Body of pancreas (tissue), 4 donors: ENCODE data around the gene HSPA1A. TPM values are rescaled to one million over a fixed set of nuclear protein-coding genes. Genes with fewer than 3 reads are reported as not detected.
"Not testable (repeated sequence)": the region's sequence is repeated elsewhere in the genome, so short reads cannot be mapped to it uniquely, and the experiment has no call there.

Source experiments
- ATAC-seq: fragments of 150-250 bp; one replicate; pipeline ENCODE4 v1.9.1; 2016
- DNase-seq, 4 donors: peaks; one replicate each; pipeline ENCODE4 v3.0.0-alpha.2; 2019
- H3K27ac ChIP-seq, 4 donors: fragments of 200-600 bp; sonication (generic); 1 replicate in 3 of 4; 2 replicates in 1 of 4; pipeline versions ENCODE4 v1.5.1 to v1.6.1; 2016 to 2019; ENCODE audit warnings: mild to moderate bottlenecking in 1 of 4, mixed read lengths in 1 of 4, moderate library complexity in 1 of 4
- H3K27me3 ChIP-seq, 2 donors: fragments of 200-600 bp; sonication (generic); one replicate each; pipeline ENCODE4 v1.6.0; 2016; ENCODE audit warnings: mild to moderate bottlenecking in 1 of 2
- H3K36me3 ChIP-seq, 2 donors: fragments of 200-600 bp; sonication (generic); replicated peaks in 1 of 2; 2 replicates each; pipeline ENCODE4 v1.5.1; 2016; ENCODE audit warnings: low read depth in 2 of 2; ENCODE audit not compliant: insufficient read depth in 1 of 2
- H3K4me1 ChIP-seq: fragments of 200-600 bp; sonication (generic); one replicate; pipeline ENCODE4 v1.6.0; 2016
- H3K4me3 ChIP-seq, 2 donors: fragments of 200-600 bp; sonication (generic); 1 replicate in 1 of 2; 2 replicates in 1 of 2; pipeline ENCODE4 v1.5.1; 2016 to 2019
- H3K9me3 ChIP-seq, 3 donors: fragments of 200-600 bp; sonication (generic); 1 replicate in 2 of 3; 2 replicates in 1 of 3; pipeline ENCODE4 v1.5.1; 2016
- CTCF ChIP-seq, 7 experiments: fragments of 450-650 bp in 4 of 7; fragments of 200-600 bp in 3 of 7; sonication (generic) in 3 of 7; IDR thresholded peaks; one replicate each; pipeline ENCODE4 v1.5.1; 2016 to 2019; ENCODE audit warnings: antibody characterized with exemption in 7 of 7
- POLR2A ChIP-seq, 3 donors: fragments of 450-650 bp; IDR thresholded peaks; one replicate each; pipeline ENCODE4 v1.6.1; 2016; ENCODE audit warnings: antibody characterized with exemption in 3 of 3, mild to moderate bottlenecking in 2 of 3
- WGBS, 2 donors: methylation state at CpG; one replicate each; pipeline ENCODE4 v1.1.5; 2017; 5-methylcytosine and 5-hydroxymethylcytosine counted together
- intact Hi-C: fragments of 100-400 bp; cut with DNase I; formaldehyde crosslinking; loops from one replicate; pipeline ENCODE4 v1.15.1; 2023
- total RNA-seq, 2 donors: library from RNA; depleted of rRNA; stranded (reverse); fragments of >200 nt; gene quantifications; one replicate each; pipeline ENCODE4 v1.1.0, GENCODE V29; 2016

Gene HSPA1A
- total RNA-seq, 2 donors from 2014 or later = 70.9 to 92.1 TPM

- peaks cover 22% of the 10 kb centered on the region for H3K4me1 ChIP-seq
- no peaks in the 10 kb centered on the region for H3K9me3 ChIP-seq
- no peak for DNase-seq
- no peak for ATAC-seq
- no peak overlapping the region for H3K4me3 ChIP-seq
- TF ChIP-seq CTCF (IDR thresholded peaks at IDR 0.05) (no peak), POLR2A (IDR thresholded peaks at IDR 0.05) (no peak)
- WGBS, 2 donors = 60 to 69% methylated on average over 5 of the region's 5 CpGs
- H3K27ac ChIP-seq = no peak overlapping the region
- no peaks in the 10 kb centered on the region for H3K36me3 ChIP-seq
- H3K27me3 ChIP-seq = no peaks in the 10 kb centered on the region
- intact Hi-C loops = no loop called here
These were observed 17.8 kb upstream of the HSPA1A start for GRCh38 chr6:31797588-31797987.

- H3K9me3 ChIP-seq = no peaks in the 10 kb centered on the region
- H3K27ac ChIP-seq = no peak overlapping the region
- no peaks in the 10 kb centered on the region for H3K27me3 ChIP-seq
- no peaks in the 10 kb centered on the region for H3K36me3 ChIP-seq
- intact Hi-C loops = no loop called here
- WGBS, 2 donors = 89 to 92% methylated on average over 12 of the region's 12 CpGs
- H3K4me1 ChIP-seq = peaks cover 7% of the 10 kb centered on the region
- DNase-seq = no peak
- TF ChIP-seq POLR2A (IDR thresholded peaks at IDR 0.05) = no peak
- TF ChIP-seq CTCF (IDR thresholded peaks at IDR 0.05) = no peak
- ATAC-seq = no peak
- no peak overlapping the region for H3K4me3 ChIP-seq
These were observed 15.6 kb upstream of the HSPA1A start for GRCh38 chr6:31799781-31800180.

DNA sequence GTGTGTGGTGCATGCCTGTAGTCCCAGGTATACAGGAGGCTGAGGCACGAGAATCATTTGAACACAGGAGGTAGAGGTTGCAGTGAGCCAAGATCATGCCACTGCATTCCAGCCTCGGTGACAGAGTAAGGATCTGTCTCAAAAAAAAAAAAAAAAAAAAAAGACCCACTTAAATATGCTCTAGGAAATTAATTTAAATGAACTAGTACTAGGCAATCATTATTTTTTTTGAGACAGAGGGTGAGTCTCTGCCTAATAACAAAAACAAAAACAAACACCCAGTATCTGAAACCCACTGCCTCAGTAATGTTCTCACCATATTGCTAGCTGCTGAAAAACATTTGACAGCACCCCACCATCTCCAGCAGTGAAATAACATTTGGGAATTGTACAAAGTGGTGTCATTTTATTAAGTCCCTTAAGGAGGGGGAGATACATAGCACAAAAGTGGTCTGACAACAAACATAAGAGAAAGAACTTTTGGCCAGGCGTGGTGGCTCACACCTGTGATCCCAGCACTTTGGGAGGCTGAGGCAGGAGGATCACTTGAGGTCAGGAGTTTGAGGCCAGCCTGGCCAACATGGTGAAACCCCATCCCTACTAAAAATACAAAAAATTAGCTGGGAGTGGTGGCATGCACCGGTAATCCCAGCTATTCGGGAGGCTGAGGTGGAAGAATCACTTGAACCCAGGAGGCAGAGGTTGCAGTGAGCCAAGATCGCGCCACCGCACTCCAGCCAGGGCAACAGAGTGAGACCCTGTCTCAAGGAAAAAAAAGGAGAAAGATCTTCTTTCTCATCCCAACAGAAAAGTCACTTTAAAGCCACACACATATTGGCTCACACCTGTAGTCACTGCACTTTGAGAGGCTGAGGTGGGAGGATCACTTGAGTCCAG lies 14.1 kb upstream of the HSPA1A start:
- H3K36me3 ChIP-seq, DNase-seq, H3K27ac ChIP-seq, H3K9me3 ChIP-seq, H3K4me1 ChIP-seq, H3K4me3 ChIP-seq, ATAC-seq, intact Hi-C loops, H3K27me3 ChIP-seq: not testable (repeated sequence)
- WGBS, 2 donors = 88 to 95% methylated on average over 8 of the region's 8 CpGs

DNA sequence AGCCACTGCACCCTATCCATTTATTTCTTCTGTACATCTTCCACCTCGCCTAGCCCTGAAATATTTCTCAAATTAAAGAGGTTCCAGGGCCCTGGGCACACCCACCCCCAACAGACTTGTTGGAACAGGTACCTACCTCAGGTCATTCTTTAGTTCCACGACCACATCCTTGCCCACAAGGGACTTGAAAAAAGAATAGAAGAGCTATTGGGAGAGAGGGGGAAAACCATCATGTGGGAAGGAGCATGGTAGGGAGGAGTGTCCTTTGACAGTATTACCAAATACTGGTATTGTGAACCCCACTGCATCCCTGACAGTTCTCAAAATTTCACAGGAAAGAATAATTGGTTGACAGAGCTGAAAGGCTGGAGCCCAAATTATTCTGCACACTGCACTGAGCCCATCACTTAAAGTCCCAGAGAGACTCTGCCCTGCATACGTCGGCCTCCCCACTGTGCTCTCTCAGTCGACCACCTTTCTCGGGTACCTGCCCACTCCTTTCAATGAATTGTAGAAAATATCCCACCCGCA lies 9.3 kb upstream of the HSPA1A start:
- 10 to 16% methylated on average over 6 to 7 of the region's 7 CpGs for WGBS, 2 donors

More for the DNA sequence above, 9.3 kb upstream of the HSPA1A start:
- H3K9me3 ChIP-seq = no peaks in the 10 kb centered on the region
- intact Hi-C loops = no loop called here
- no peaks in the 10 kb centered on the region for H3K27me3 ChIP-seq
- peaks cover 14% of the 10 kb centered on the region for H3K4me1 ChIP-seq
- no peaks in the 10 kb centered on the region for H3K36me3 ChIP-seq
- peak overlapping the region; percentile 21 to 51 for H3K4me3 ChIP-seq
- H3K27ac ChIP-seq = peak overlapping the region; percentile 70 to 96 (median 90)
- ATAC-seq (no peak), DNase-seq (no peak)
- TF ChIP-seq CTCF (IDR thresholded peaks at IDR 0.05) (no peak), POLR2A (IDR thresholded peaks at IDR 0.05) (no peak)
